Gastroesophageal sphincter (tissue), 3 donors: Measurements from ENCODE around the gene ANAPC4.

Experiments
- CTCF ChIP-seq, 4 experiments: fragments of 200-600 bp in 2 of 4; fragments of 450-650 bp in 2 of 4; sonication (generic) in 1 of 4; IDR thresholded peaks; one replicate each; pipeline ENCODE4 v1.5.1; 2017 to 2019; ENCODE audit warnings: antibody characterized with exemption in 4 of 4, mild to moderate bottlenecking in 2 of 4, moderate library complexity in 2 of 4
- POLR2A ChIP-seq, 2 donors: fragments of 450-650 bp; IDR thresholded peaks; one replicate each; pipeline ENCODE4 v1.6.1; 2017; ENCODE audit warnings: antibody characterized with exemption in 2 of 2, mild to moderate bottlenecking in 2 of 2, moderate library complexity in 1 of 2
- POLR2AphosphoS5 ChIP-seq: sonication (generic); formaldehyde crosslinking; IDR thresholded peaks from one replicate; pipeline ENCODE4 v1.6.1; 2017; ENCODE audit warnings: antibody characterized with exemption

- no peak for TF ChIP-seq CTCF (IDR thresholded peaks at IDR 0.05)
- TF ChIP-seq POLR2A (IDR thresholded peaks at IDR 0.05): no peak
- no peak for TF ChIP-seq POLR2AphosphoS5
Measured at GRCh38 chr4:25420931-25421330, 43.9 kb downstream of the ANAPC4 start.
